Natural killer cell (primary cell): Measurements from ENCODE around the gene RASL10A. TPM values are rescaled to one million over a fixed set of nuclear protein-coding genes. Genes with fewer than 3 reads are reported as not detected.

ENCODE experiments used
- ATAC-seq, 3 donors: fragments of 150-1000 bp in 2 of 3; fragments of 200-7000 bp in 1 of 3; cut with Tn5 transposase; 1 replicate in 1 of 3; 2 replicates in 2 of 3; pipeline ENCODE4 v1.10.0; 2021; ENCODE audit warnings: mild to moderate bottlenecking in 2 of 3, moderate library complexity in 2 of 3
- DNase-seq, 2 donors: peaks; one replicate each; pipeline versions ENCODE4 v3.0.0 to v3.0.0-alpha.2; 2013 to 2021; ENCODE audit warnings: mixed read lengths in 1 of 2
- H3K27ac ChIP-seq: one replicate; pipeline ENCODE4 v1.5.1; 2013; ENCODE audit warnings: mild to moderate bottlenecking, low read length
- H3K27me3 ChIP-seq: one replicate; pipeline ENCODE4 v1.6.1; 2013; ENCODE audit warnings: low read length; ENCODE audit not compliant: control insufficient read depth, insufficient read depth
- H3K36me3 ChIP-seq: one replicate; pipeline ENCODE4 v1.6.1; 2013; ENCODE audit warnings: low read length; ENCODE audit not compliant: control insufficient read depth, insufficient read depth
- H3K4me1 ChIP-seq: one replicate; pipeline ENCODE4 v1.6.1; 2013; ENCODE audit warnings: low read length; ENCODE audit not compliant: control insufficient read depth, insufficient read depth
- H3K4me3 ChIP-seq: one replicate; pipeline ENCODE4 v1.5.1; 2013; ENCODE audit warnings: low read length
- H3K9me3 ChIP-seq: one replicate; pipeline ENCODE4 v1.6.1; 2013; ENCODE audit warnings: low read length; ENCODE audit not compliant: control insufficient read depth, insufficient read depth
- H3K27ac Mint-ChIP-seq, 2 donors: one replicate each; pipeline ENCODE4 v1.8.0; 2022; ENCODE audit warnings: mild to moderate bottlenecking in 2 of 2, mixed read lengths in 2 of 2, moderate library complexity in 1 of 2
- H3K27me3 Mint-ChIP-seq, 2 donors: one replicate each; pipeline ENCODE4 v1.8.0; 2022; ENCODE audit warnings: low read depth in 2 of 2, mixed read lengths in 2 of 2
- H3K36me3 Mint-ChIP-seq: one replicate; pipeline ENCODE4 v1.8.0; 2022; ENCODE audit warnings: mixed read lengths
- H3K4me1 Mint-ChIP-seq, 2 donors: one replicate each; pipeline ENCODE4 v1.8.0; 2022; ENCODE audit warnings: mixed read lengths in 2 of 2
- H3K4me3 Mint-ChIP-seq: one replicate; pipeline ENCODE4 v1.8.0; 2022; ENCODE audit warnings: mild to moderate bottlenecking, moderate library complexity, mixed read lengths
- H3K9me3 Mint-ChIP-seq, 2 donors: one replicate each; pipeline ENCODE4 v1.8.0; 2022; ENCODE audit warnings: mixed read lengths in 2 of 2
- WGBS: methylation state at CpG from one replicate; pipeline ENCODE4 v1.1.7; 2013; ENCODE audit warnings: missing lambda C conversion rate; ENCODE audit not compliant: insufficient coverage; 5-methylcytosine and 5-hydroxymethylcytosine counted together
- intact Hi-C: fragments of 100-400 bp; cut with micrococcal nuclease; formaldehyde crosslinking; loops from one replicate; pipeline ENCODE4 v1.14.2; 2022
- total RNA-seq, 4 donors: library from RNA; stranded (reverse); fragments of 120-200 nt in 1 of 4; gene quantifications; one replicate each; pipeline versions ENCODE4 v1.2.3 to v1.2.4, GENCODE V29; 2013 to 2022
- TF ChIP-seq, protein P1 (sequence below): fragments of 200-600 bp; IDR thresholded peaks from one replicate; pipeline ENCODE4 v1.8.0; 2022; ENCODE audit warnings: antibody characterized with exemption

Gene RASL10A
- total RNA-seq, 3 donors from 2014 or later (not counting 1 experiment from before 2014, with no cell fraction given): 0.20 to 0.28 TPM; not detected in 1

DNA sequence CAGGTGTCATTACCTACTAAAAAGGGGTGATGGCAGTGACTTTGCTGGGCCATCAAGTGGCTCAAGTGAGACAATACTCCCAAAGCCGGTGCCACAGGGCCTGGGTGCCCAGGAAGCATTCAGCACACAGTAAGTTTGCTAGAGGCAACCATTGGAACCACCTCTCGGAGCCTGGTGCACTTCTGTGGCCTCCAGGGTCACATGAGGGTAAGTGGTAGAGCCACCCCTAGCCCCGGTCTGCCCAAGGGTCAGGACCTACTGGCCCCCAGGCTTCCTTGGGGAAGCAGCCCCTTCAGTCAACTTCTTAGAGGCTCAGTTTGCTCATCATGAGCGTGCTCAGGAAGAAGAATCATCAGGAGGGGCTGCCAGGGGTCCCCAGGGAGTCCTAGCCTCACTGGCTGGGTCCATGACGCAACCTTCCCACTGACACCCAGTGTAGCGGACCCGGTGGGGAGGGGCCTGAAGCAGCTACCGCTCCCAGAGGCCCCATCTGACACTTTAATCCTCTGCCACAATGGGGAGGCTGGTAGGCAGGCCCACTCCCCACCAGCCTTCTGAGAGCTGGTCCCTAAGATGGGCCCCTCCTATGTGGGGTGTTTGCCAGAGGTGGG, 17.5 kb upstream of the RASL10A start:
- WGBS: 93% methylated on average over 8 of the region's 8 CpGs
- Histone ChIP-seq H3K4me3 (no peak overlapping the region), H3K9me3 (no peaks in the 10 kb centered on the region), H3K27me3 (no peaks in the 10 kb centered on the region), H3K27ac (no peak overlapping the region), H3K4me1 (no peaks in the 10 kb centered on the region), H3K36me3 (peaks cover 76% of the 10 kb centered on the region)
- no peak for ATAC-seq
- H3K27me3 Mint-ChIP-seq: no peaks in the 10 kb centered on the region
- peaks cover 0 to 8% of the 10 kb centered on the region in 2 donors for H3K4me1 Mint-ChIP-seq
- no peaks in the 10 kb centered on the region for H3K36me3 Mint-ChIP-seq
- H3K4me3 Mint-ChIP-seq: no peak overlapping the region
- no peak for DNase-seq
- H3K9me3 Mint-ChIP-seq: no peaks in the 10 kb centered on the region
- intact Hi-C loops: no loop called here
- TF ChIP-seq, protein P1, sequence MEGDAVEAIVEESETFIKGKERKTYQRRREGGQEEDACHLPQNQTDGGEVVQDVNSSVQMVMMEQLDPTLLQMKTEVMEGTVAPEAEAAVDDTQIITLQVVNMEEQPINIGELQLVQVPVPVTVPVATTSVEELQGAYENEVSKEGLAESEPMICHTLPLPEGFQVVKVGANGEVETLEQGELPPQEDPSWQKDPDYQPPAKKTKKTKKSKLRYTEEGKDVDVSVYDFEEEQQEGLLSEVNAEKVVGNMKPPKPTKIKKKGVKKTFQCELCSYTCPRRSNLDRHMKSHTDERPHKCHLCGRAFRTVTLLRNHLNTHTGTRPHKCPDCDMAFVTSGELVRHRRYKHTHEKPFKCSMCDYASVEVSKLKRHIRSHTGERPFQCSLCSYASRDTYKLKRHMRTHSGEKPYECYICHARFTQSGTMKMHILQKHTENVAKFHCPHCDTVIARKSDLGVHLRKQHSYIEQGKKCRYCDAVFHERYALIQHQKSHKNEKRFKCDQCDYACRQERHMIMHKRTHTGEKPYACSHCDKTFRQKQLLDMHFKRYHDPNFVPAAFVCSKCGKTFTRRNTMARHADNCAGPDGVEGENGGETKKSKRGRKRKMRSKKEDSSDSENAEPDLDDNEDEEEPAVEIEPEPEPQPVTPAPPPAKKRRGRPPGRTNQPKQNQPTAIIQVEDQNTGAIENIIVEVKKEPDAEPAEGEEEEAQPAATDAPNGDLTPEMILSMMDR: no peak
- no peak overlapping the region for H3K27ac Mint-ChIP-seq

DNA sequence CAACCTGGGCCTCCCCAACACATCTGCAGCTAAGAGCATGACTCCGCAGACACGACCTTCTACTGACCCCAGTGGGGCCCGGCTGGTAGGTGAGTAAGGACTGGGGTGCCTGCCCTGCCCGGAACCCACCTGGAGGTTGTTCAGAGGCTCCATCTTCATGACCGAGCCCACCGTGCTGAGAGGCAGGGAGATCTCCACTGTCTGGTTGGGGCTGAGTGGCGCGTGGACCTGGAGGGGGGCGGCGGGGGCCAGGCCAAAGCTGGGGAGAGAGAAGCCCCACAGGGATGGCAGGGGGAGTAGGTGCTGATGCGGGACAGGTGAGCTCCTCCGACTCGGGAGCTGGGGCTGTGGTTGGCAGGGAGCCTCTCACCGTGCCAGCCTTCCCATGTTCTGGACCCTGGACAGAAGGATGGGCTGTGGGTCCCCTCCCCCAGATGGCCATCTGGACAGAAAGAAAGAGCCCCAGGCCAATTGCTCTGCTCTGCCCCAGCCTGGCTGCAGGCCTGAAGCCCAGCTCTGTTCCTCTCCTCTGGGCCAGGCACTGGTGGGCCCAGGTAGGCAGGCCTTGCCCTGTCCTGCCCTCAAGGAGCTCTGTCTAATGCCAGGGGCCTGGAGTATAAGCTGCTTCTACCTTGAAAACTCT, 16.3 kb upstream of the RASL10A start:
- Mint-ChIP-seq H3K4me3 (no peak overlapping the region), H3K27me3 (no peaks in the 10 kb centered on the region), H3K4me1 (peaks cover 0 to 8% of the 10 kb centered on the region in 2 donors), H3K9me3 (no peaks in the 10 kb centered on the region), H3K36me3 (no peaks in the 10 kb centered on the region), H3K27ac (no peak overlapping the region)
- TF ChIP-seq, protein P1: no peak
- Histone ChIP-seq H3K9me3 (no peaks in the 10 kb centered on the region), H3K27ac (no peak overlapping the region), H3K36me3 (peaks cover 71% of the 10 kb centered on the region), H3K27me3 (no peaks in the 10 kb centered on the region), H3K4me3 (no peak overlapping the region), H3K4me1 (no peaks in the 10 kb centered on the region)
- DNase-seq (no peak), ATAC-seq (no peak)
- intact Hi-C loops: no loop called here
- WGBS: 95% methylated on average over 14 of the region's 14 CpGs

DNA sequence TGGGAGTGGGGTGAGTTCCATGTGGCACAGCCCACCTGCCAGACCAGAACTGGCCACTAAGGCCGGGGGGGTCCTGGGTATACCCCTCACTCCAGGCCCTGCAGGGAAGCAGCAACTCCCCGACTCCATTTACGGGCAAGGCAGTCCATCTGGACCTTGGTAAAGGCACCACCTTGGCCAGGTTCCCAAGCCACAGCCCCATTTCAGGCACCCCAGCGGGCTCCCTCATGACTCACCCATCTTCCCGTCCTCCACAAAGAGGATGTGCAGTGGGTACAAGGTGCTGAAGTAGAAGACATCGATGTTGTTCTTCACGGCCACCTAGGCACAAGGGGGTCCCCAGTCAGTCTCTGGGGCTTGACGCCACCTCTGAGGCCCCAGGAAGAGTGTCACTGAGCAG, 15.7 kb upstream of the RASL10A start:
- TF ChIP-seq, protein P1: no peak
- Histone ChIP-seq H3K27ac (no peak overlapping the region), H3K4me1 (no peaks in the 10 kb centered on the region), H3K27me3 (no peaks in the 10 kb centered on the region), H3K4me3 (no peak overlapping the region), H3K9me3 (no peaks in the 10 kb centered on the region), H3K36me3 (peaks cover 70% of the 10 kb centered on the region)
- Mint-ChIP-seq H3K27me3 (no peaks in the 10 kb centered on the region), H3K27ac (no peak overlapping the region), H3K36me3 (no peaks in the 10 kb centered on the region), H3K4me3 (no peak overlapping the region), H3K9me3 (no peaks in the 10 kb centered on the region), H3K4me1 (peaks cover 0 to 8% of the 10 kb centered on the region in 2 donors)
- intact Hi-C loops: no loop called here
- 93% methylated on average over 8 of the region's 8 CpGs for WGBS
- DNase-seq: no peak
- ATAC-seq: no peak
